Measurements from ENCODE around the gene PSME3.

DNA sequence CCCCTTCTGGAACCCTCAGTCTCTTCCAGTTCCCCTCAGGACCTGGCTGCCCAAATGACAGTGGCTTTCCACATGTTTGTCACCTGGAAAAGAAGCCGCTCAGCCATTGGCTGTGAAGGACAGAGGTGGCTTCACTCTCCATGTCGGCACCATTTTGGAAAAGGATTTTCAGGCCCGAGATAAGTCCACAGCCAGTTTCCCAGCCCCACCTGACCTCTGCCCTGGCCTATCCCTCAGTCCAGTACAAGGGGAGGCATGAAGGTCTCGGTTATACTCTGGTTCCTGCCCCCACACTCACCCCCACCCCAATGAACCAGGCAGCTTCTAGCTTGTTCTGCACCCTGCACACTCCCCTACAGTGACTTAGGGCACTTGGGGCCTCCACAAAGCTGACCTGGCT lies 33.0 kb downstream of the PSME3 start:
- no peak for TF ChIP-seq POLR2A (IDR thresholded peaks at IDR 0.05)
- no peak for TF ChIP-seq POLR2AphosphoS5 (IDR thresholded peaks at IDR 0.05)
- no peak for TF ChIP-seq EP300 (IDR thresholded peaks at IDR 0.05)
- TF ChIP-seq, protein P1, sequence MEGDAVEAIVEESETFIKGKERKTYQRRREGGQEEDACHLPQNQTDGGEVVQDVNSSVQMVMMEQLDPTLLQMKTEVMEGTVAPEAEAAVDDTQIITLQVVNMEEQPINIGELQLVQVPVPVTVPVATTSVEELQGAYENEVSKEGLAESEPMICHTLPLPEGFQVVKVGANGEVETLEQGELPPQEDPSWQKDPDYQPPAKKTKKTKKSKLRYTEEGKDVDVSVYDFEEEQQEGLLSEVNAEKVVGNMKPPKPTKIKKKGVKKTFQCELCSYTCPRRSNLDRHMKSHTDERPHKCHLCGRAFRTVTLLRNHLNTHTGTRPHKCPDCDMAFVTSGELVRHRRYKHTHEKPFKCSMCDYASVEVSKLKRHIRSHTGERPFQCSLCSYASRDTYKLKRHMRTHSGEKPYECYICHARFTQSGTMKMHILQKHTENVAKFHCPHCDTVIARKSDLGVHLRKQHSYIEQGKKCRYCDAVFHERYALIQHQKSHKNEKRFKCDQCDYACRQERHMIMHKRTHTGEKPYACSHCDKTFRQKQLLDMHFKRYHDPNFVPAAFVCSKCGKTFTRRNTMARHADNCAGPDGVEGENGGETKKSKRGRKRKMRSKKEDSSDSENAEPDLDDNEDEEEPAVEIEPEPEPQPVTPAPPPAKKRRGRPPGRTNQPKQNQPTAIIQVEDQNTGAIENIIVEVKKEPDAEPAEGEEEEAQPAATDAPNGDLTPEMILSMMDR (IDR thresholded peaks at IDR 0.05) = no peak
